ENCODE measurements around the gene KDM8.

KDM8 gene

GRCh38 chr16:27174007-27174406, 29.3 kb upstream of the KDM8 start:
- no peak overlapping the region for H3K4me3 ChIP-seq (ENCODE audit: low read depth, low read length)
- H3K27ac ChIP-seq (ENCODE audit: extremely low read depth, low read depth, low read length) = no peak overlapping the region
- no peaks in the 10 kb centered on the region for H3K36me3 ChIP-seq (ENCODE audit: control insufficient read depth in 2 of 2, insufficient read depth in 1 of 2, low read length in 2 of 2)
- CTCF ChIA-PET = interaction anchor here (0.6 to 1.9 kb wide), 3 partner anchors 19 to 64 kb away, joined by 4 to 8 read pairs (median 5); no protein-coding TSS in a partner anchor
- H3K4me1 ChIP-seq (ENCODE audit: control insufficient read depth, insufficient read depth, low read length) = no peaks in the 10 kb centered on the region
- H3K9me3 ChIP-seq (ENCODE audit: control insufficient read depth, insufficient read depth, low read depth, low read length) = no peaks in the 10 kb centered on the region
- TF ChIP-seq ZFP69B (tag by site-specific recombination; IDR thresholded peaks at IDR 0.05) (no peak), ZNF561 (tag by site-specific recombination; IDR thresholded peaks at IDR 0.05; ENCODE audit: borderline replicate concordance) (no peak), ZNF558 (tag by site-specific recombination; IDR thresholded peaks at IDR 0.05) (no peak), MEIS1 (CRISPR knock-in tag; IDR thresholded peaks at IDR 0.05; ENCODE audit: borderline replicate concordance) (no peak), KLF7 (tag by site-specific recombination; IDR thresholded peaks at IDR 0.05; ENCODE audit: borderline replicate concordance) (no peak), KLF9 (tag by site-specific recombination; IDR thresholded peaks at IDR 0.05; ENCODE audit: low read depth) (no peak), ZNF354C (tag by site-specific recombination; IDR thresholded peaks at IDR 0.05; ENCODE audit: borderline replicate concordance, low read depth) (no peak), ZNF133 (tag by site-specific recombination; IDR thresholded peaks at IDR 0.05) (no peak)
- TF ChIP-seq, protein P1, sequence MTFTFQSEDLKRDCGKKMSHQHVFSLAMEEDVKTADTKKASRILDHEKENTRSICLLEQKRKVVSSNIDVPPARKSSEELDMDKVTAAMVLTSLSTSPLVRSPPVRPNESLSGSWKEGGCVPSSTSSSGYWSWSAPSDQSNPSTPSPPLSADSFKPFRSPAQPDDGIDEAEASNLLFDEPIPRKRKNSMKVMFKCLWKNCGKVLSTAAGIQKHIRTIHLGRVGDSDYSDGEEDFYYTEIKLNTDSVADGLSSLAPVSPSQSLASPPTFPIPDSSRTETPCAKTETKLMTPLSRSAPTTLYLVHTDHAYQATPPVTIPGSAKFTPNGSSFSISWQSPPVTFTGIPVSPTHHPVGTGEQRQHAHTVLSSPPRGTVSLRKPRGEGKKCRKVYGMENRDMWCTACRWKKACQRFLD (tag by site-specific recombination; IDR thresholded peaks at IDR 0.05) = no peak
- TF ChIP-seq, protein P2, sequence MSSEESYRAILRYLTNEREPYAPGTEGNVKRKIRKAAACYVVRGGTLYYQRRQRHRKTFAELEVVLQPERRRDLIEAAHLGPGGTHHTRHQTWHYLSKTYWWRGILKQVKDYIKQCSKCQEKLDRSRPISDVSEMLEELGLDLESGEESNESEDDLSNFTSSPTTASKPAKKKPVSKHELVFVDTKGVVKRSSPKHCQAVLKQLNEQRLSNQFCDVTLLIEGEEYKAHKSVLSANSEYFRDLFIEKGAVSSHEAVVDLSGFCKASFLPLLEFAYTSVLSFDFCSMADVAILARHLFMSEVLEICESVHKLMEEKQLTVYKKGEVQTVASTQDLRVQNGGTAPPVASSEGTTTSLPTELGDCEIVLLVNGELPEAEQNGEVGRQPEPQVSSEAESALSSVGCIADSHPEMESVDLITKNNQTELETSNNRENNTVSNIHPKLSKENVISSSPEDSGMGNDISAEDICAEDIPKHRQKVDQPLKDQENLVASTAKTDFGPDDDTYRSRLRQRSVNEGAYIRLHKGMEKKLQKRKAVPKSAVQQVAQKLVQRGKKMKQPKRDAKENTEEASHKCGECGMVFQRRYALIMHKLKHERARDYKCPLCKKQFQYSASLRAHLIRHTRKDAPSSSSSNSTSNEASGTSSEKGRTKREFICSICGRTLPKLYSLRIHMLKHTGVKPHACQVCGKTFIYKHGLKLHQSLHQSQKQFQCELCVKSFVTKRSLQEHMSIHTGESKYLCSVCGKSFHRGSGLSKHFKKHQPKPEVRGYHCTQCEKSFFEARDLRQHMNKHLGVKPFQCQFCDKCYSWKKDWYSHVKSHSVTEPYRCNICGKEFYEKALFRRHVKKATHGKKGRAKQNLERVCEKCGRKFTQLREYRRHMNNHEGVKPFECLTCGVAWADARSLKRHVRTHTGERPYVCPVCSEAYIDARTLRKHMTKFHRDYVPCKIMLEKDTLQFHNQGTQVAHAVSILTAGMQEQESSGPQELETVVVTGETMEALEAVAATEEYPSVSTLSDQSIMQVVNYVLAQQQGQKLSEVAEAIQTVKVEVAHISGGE (tag by site-specific recombination; conservative IDR thresholded peaks at IDR 0.05; ENCODE audit: low read depth) = no peak
- POLR2A ChIA-PET = no interaction called here

DNA sequence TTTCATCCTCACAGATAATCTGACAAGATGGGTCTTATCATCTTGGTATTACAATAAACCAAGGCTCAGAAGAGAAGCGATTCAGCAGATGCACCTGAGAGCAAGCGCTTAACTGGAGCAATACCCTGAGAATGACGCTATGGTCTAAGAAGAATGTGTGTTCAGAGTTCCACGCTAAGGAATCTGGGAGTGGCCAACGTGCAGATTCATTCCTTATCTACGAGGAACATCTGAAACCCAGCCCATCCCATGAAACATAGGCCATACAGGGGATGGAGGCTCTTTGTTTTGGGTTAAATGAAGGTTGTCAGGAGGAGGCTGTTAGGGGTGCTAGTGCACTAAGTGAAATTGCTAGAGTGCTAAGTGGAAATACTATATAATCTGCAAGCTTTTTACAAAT, 28.5 kb upstream of the KDM8 start:
- H3K4me1 ChIP-seq (ENCODE audit: control insufficient read depth, insufficient read depth, low read length) = no peaks in the 10 kb centered on the region
- H3K4me3 ChIP-seq (ENCODE audit: low read depth, low read length) = no peak overlapping the region
- ChIA-PET POLR2A (no interaction called here), CTCF (interaction anchor here (1.9 kb wide), 1 partner anchor 20 kb away, joined by 8 read pairs; no protein-coding TSS in a partner anchor)
- H3K9me3 ChIP-seq (ENCODE audit: control insufficient read depth, insufficient read depth, low read depth, low read length) = no peaks in the 10 kb centered on the region
- no peaks in the 10 kb centered on the region for H3K36me3 ChIP-seq (ENCODE audit: control insufficient read depth in 2 of 2, insufficient read depth in 1 of 2, low read length in 2 of 2)
- TF ChIP-seq SP3 (tag by site-specific recombination; IDR thresholded peaks at IDR 0.05) (no peak), BCL11A (tag by site-specific recombination; IDR thresholded peaks at IDR 0.05; ENCODE audit: low read depth) (no peak), ZNF311 (tag by site-specific recombination; IDR thresholded peaks at IDR 0.05; ENCODE audit: borderline replicate concordance) (no peak), ZNF202 (tag by site-specific recombination; IDR thresholded peaks at IDR 0.05; ENCODE audit: borderline replicate concordance) (no peak), ZSCAN30 (tag by site-specific recombination; IDR thresholded peaks at IDR 0.05) (no peak), HOXD13 (CRISPR knock-in tag; IDR thresholded peaks at IDR 0.05; ENCODE audit: borderline replicate concordance) (no peak), SALL2 (tag by site-specific recombination; IDR thresholded peaks at IDR 0.05; ENCODE audit: borderline replicate concordance) (no peak), KLF8 (tag by site-specific recombination; IDR thresholded peaks at IDR 0.05) (no peak), KLF9 (tag by site-specific recombination; IDR thresholded peaks at IDR 0.05; ENCODE audit: low read depth) (no peak), ZNF600 (tag by site-specific recombination; IDR thresholded peaks at IDR 0.05) (no peak), ZNF777 (tag by site-specific recombination; IDR thresholded peaks at IDR 0.05; ENCODE audit: borderline replicate concordance) (no peak), YY2 (tag by site-specific recombination; IDR thresholded peaks at IDR 0.05) (no peak)
- TF ChIP-seq, protein P3, sequence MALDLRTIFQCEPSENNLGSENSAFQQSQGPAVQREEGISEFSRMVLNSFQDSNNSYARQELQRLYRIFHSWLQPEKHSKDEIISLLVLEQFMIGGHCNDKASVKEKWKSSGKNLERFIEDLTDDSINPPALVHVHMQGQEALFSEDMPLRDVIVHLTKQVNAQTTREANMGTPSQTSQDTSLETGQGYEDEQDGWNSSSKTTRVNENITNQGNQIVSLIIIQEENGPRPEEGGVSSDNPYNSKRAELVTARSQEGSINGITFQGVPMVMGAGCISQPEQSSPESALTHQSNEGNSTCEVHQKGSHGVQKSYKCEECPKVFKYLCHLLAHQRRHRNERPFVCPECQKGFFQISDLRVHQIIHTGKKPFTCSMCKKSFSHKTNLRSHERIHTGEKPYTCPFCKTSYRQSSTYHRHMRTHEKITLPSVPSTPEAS (tag by site-specific recombination; IDR thresholded peaks at IDR 0.05) = no peak
- H3K27ac ChIP-seq (ENCODE audit: extremely low read depth, low read depth, low read length) = no peak overlapping the region
